GM12873 (cell line): ENCODE results near the gene UBR1.

Experiments
- TF ChIP-seq, protein P1 (sequence below): IDR thresholded peaks from 2 replicates; pipeline ENCODE4 v1.5.1; 2012; ENCODE audit warnings: low read depth, mild to moderate bottlenecking, moderate library complexity, low read length, control low read depth; ENCODE audit not compliant: insufficient read depth; ENCODE audit errors: missing control alignments

UBR1 gene

GRCh38 chr15:43048935-43049334, 56.9 kb downstream of the UBR1 start:
- TF ChIP-seq, protein P1, sequence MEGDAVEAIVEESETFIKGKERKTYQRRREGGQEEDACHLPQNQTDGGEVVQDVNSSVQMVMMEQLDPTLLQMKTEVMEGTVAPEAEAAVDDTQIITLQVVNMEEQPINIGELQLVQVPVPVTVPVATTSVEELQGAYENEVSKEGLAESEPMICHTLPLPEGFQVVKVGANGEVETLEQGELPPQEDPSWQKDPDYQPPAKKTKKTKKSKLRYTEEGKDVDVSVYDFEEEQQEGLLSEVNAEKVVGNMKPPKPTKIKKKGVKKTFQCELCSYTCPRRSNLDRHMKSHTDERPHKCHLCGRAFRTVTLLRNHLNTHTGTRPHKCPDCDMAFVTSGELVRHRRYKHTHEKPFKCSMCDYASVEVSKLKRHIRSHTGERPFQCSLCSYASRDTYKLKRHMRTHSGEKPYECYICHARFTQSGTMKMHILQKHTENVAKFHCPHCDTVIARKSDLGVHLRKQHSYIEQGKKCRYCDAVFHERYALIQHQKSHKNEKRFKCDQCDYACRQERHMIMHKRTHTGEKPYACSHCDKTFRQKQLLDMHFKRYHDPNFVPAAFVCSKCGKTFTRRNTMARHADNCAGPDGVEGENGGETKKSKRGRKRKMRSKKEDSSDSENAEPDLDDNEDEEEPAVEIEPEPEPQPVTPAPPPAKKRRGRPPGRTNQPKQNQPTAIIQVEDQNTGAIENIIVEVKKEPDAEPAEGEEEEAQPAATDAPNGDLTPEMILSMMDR = no peak

- TF ChIP-seq, protein P1 = no peak
Measured at GRCh38 chr15:43046484-43046883, 59.4 kb downstream of the UBR1 start.

DNA sequence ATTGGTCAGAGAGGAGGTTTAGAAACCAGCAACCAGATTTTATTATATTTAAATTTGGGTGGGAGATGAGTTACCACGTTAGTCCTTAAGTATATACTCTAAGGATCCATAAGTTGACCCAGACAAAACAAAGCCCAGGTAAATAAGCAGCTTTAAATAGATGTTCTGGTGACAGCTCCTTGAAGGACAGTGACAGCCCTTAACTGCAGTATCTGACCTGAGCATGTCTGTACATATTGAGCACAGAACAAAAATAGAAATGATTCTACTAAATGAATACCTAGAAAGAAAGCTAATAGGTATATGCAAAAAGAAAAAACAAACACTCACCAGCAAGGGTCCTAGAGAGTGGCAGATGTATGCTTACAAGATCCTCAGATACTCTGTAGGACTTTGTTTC, 63.0 kb downstream of the UBR1 start:
- TF ChIP-seq, protein P1 = no peak

- TF ChIP-seq, protein P1 = no peak
Measured at GRCh38 chr15:43029476-43029875, 76.4 kb downstream of the UBR1 start.

- TF ChIP-seq, protein P1 = no peak
Measured at GRCh38 chr15:43025150-43025549, 80.7 kb downstream of the UBR1 start.

DNA sequence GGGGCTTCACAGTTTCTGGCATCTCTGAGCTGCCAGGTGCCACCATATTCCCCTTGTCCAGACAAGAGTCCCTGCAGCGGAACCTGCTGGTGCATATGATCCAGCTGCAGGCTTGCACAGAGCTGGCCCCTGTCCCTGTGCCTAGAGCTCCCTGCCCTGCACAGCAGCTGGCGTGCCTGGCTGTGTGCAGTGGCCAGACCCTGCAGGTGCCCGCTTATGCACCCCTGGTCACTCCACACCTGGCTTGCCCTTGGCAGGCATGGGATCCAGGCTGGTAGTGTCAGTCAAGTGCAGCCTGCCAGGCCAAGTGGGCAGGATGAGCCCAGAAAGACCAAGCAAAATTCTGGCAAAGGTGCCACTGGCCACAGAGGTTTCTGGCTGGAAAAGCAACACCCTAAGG, 96.6 kb downstream of the UBR1 start:
- TF ChIP-seq, protein P1 = no peak

DNA sequence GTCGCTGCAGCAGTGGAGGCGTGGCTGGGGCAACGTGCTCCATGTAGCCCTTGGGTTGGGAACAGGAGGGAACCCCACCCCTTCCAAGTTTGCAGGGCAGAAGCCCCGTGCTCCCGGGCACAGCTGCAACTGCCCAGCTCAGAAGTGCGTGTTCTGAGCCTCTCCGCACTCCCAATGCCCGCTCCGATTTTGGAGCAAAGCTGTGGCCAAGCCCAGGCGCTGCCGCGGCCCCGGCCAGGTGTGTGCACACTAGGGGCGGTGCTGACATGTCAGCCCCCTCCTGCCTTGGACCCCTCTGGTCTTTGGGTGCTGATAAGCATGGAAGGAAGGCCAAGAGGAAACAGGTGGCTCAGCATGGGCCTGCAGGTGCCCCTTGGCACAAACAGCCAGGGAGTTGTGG, 97.7 kb downstream of the UBR1 start:
- TF ChIP-seq, protein P1 = no peak
